NB4 (cell line): ENCODE measurements around the gene SPATA24.
A peak's percentile ranks its signal among the peaks of the same experiment; 100 is the strongest.

Experiments
- DNase-seq: peaks from one replicate; pipeline ENCODE4 v3.0.0; 2010; ENCODE audit warnings: low read depth
- H3K4me3 ChIP-seq: one replicate; pipeline ENCODE4 v1.5.1; 2011; ENCODE audit warnings: mild to moderate bottlenecking, low read depth, low read length, moderate library complexity
- CTCF ChIP-seq: IDR thresholded peaks from one replicate; pipeline ENCODE4 v1.5.1; 2012; ENCODE audit warnings: low read depth, low read length
- MYC ChIP-seq: IDR thresholded peaks from 2 replicates; pipeline ENCODE4 v1.6.1; 2011; ENCODE audit warnings: low read depth, low read length
- POLR2A ChIP-seq: IDR thresholded peaks from 2 replicates; pipeline ENCODE4 v1.6.1; 2011; ENCODE audit warnings: mild to moderate bottlenecking; ENCODE audit not compliant: insufficient read length; ENCODE audit errors: extremely low read depth
- TF ChIP-seq, protein P1 (sequence below): IDR thresholded peaks from 2 replicates; pipeline ENCODE4 v1.6.1; 2011; ENCODE audit warnings: low read depth, low read length

Gene SPATA24

DNA sequence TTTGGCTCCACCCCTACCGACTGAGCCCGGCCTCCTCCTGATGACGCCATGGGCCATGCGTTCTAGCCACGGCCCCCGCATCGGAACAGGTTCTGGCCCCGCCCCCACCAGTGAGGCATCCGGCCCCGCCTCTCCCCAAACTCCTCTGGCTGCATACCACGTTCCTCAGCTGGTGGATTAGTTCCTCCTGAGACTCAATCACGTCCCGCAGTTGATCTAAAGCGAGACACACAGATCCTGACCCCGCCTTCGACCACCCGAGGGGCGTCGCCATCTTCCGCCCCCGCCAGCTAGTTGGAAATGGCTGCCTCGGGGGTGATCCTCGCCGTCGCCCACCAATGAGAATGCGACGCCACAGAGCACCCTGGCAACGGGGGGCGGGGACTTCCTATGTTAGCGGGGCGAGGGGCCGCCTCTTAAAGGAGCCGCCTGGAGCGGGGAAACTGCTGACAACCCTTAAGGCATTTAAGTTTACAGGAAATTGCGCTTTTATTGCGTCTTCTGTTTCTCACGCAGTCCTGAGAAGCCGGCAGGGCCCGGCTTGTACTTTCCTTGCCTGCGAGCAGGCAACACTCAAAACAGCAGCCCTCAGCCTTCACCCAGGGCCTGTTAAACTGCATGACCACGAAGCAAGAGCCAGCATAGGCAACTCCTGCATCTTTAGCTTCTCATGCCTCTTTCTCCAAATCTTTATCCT lies at the start of gene SPATA24:
Gene SPATA24 (minus strand): TSS at position 303 of the 697 bp plus-strand sequence. CDS start 29 bp downstream, at position 274.
- H3K4me3 ChIP-seq, result peak within 1 kb of the TSS; percentile 65
- TF ChIP-seq, protein P1, sequence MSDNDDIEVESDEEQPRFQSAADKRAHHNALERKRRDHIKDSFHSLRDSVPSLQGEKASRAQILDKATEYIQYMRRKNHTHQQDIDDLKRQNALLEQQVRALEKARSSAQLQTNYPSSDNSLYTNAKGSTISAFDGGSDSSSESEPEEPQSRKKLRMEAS, result peak; percentile 79
- TF ChIP-seq POLR2A (no peak), MYC (peak; percentile 77)
- DNase-seq, result peak; percentile 98

GRCh38 chr5:139451878-139452660 lies 48.2 kb upstream of the SPATA24 start:
- DNase-seq, result no peak

DNA sequence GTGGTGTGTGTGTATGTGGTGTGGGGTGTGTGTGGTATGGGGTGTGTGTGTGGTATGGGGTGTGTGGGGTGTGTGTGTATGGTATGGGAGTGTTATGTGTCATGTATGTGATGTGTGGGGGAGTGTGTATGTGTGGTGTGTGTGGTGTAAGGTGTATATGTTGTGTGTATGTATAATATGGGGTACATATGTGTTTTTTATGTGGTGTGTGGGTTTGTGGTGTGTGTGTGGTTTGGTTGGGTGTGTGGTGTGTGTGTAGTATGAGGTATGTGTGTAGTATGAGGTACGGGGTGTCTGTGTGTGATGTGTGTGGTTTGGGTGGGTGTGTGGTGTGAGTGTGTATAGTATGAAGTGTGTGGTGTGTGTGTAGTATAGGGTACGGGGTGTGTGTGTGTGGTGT lies 47.3 kb upstream of the SPATA24 start:
- DNase-seq, result no peak
- no peak overlapping the region for H3K4me3 ChIP-seq
- TF ChIP-seq POLR2A (no peak), MYC (no peak), CTCF (no peak)
- TF ChIP-seq, protein P1, result no peak

More at GRCh38 chr5:139451878-139452660, 48.2 kb upstream of the SPATA24 start:
- TF ChIP-seq CTCF (no peak), POLR2A (no peak), MYC (no peak)
- TF ChIP-seq, protein P1, result no peak
- no peak overlapping the region for H3K4me3 ChIP-seq

- H3K4me3 ChIP-seq, result no peak overlapping the region
- DNase-seq, result no peak
- TF ChIP-seq MYC, result no peak
- TF ChIP-seq POLR2A, result no peak
- TF ChIP-seq, protein P1, result no peak
- no peak for TF ChIP-seq CTCF
Measured at GRCh38 chr5:139446956-139447779, 43.3 kb upstream of the SPATA24 start.

DNA sequence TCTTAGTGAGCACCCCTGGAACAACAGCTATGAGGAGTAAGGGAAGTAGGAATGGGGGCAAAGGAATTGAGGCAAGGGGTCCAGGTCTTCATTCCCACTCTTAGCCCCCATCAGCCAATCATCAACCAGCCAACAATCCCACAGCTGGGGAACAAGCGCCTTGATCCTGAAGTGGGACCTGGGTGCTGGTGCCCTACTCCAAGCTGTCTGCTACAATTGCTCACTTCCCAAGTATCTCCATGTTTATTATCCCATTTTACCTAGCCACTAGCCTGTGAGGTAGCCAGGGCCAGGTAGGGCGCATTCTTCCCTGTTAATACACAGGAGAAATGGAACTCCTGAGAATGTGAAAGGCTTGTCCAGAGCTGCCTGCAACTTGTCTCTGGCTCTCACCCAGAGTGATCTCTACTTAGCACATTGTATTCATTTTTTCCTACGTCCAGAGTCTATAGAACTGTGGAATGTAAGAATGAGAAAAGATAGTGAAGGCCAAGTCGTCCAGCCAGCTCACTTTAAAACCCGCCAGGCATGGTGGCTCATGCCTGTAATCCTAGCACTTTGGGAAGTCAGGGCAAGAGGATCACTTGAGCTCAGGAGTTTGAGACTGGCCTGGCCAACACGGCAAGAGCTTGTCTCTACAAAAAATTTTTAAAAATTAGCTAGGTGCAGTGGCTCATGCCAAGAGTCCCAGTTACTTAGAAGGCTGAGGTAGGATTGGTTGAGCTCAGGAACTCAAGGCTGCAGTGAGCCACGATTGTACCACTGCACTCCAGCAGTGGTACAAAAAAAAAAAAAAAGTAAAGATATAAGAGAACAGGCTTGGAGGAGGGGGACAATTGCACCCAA lies 41.7 kb upstream of the SPATA24 start:
- DNase-seq, result no peak
- H3K4me3 ChIP-seq, result no peak overlapping the region
- TF ChIP-seq MYC (no peak), CTCF (no peak), POLR2A (no peak)
- TF ChIP-seq, protein P1, result no peak
